ENCODE data around the gene IGSF9B. TPM values are rescaled to one million over a fixed set of nuclear protein-coding genes. Genes with fewer than 3 reads are reported as not detected.

Gene IGSF9B
- total RNA-seq, 3 donors from 2014 or later (not counting 1 experiment from before 2014, with no cell fraction given): 2.2 to 6.1 (median 4.3) TPM

GRCh38 chr11:133907841-133908241 lies 48.9 kb downstream of the IGSF9B start:
- H3K27ac Mint-ChIP-seq: no peak overlapping the region
- TF ChIP-seq CTCF (IDR thresholded peaks at IDR 0.05): no peak
- no peaks in the 10 kb centered on the region for H3K36me3 Mint-ChIP-seq
- WGBS (ENCODE audit: insufficient coverage): 95% methylated on average over 24 of the region's 24 CpGs
- no peaks in the 10 kb centered on the region for H3K9me3 ChIP-seq (ENCODE audit: control insufficient read depth, insufficient read depth, low read length)
- H3K4me1 Mint-ChIP-seq: no peaks in the 10 kb centered on the region
- ATAC-seq: no peak
- no peaks in the 10 kb centered on the region for H3K36me3 ChIP-seq (ENCODE audit: control insufficient read depth, insufficient read depth, low read length)
- H3K4me3 Mint-ChIP-seq: no peak overlapping the region
- H3K27me3 Mint-ChIP-seq (ENCODE audit: low read depth in 2 of 2): no peaks in the 10 kb centered on the region
- no peak overlapping the region for H3K4me3 ChIP-seq (ENCODE audit: low read length)
- no peak for DNase-seq
- no peak overlapping the region for H3K27ac ChIP-seq (ENCODE audit: low read length)
- H3K9me3 Mint-ChIP-seq: no peaks in the 10 kb centered on the region
- H3K27me3 ChIP-seq (ENCODE audit: control insufficient read depth, insufficient read depth, low read length): no peaks in the 10 kb centered on the region
- H3K4me1 ChIP-seq (ENCODE audit: control insufficient read depth, insufficient read depth, low read length): no peaks in the 10 kb centered on the region
- intact Hi-C loops (cut with micrococcal nuclease): no loop called here

- intact Hi-C loops (cut with micrococcal nuclease): no loop called here
- H3K36me3 ChIP-seq (ENCODE audit: control insufficient read depth, insufficient read depth, low read length): no peaks in the 10 kb centered on the region
- no peak for ATAC-seq
- H3K9me3 ChIP-seq (ENCODE audit: control insufficient read depth, insufficient read depth, low read length): no peaks in the 10 kb centered on the region
- H3K27ac ChIP-seq (ENCODE audit: low read length): no peak overlapping the region
- no peaks in the 10 kb centered on the region for H3K27me3 Mint-ChIP-seq (ENCODE audit: low read depth in 2 of 2)
- no peaks in the 10 kb centered on the region for H3K9me3 Mint-ChIP-seq
- no peak for TF ChIP-seq CTCF (IDR thresholded peaks at IDR 0.05)
- WGBS (ENCODE audit: insufficient coverage): 93% methylated on average over 9 of the region's 9 CpGs
- no peak overlapping the region for H3K4me3 ChIP-seq (ENCODE audit: low read length)
- H3K27ac Mint-ChIP-seq: no peak overlapping the region
- H3K4me3 Mint-ChIP-seq: no peak overlapping the region
- no peaks in the 10 kb centered on the region for H3K4me1 Mint-ChIP-seq
- H3K27me3 ChIP-seq (ENCODE audit: control insufficient read depth, insufficient read depth, low read length): no peaks in the 10 kb centered on the region
- H3K36me3 Mint-ChIP-seq: no peaks in the 10 kb centered on the region
- H3K4me1 ChIP-seq (ENCODE audit: control insufficient read depth, insufficient read depth, low read length): no peaks in the 10 kb centered on the region
- DNase-seq: no peak
Observed at GRCh38 chr11:133907216-133907615, 49.6 kb downstream of the IGSF9B start.

DNA sequence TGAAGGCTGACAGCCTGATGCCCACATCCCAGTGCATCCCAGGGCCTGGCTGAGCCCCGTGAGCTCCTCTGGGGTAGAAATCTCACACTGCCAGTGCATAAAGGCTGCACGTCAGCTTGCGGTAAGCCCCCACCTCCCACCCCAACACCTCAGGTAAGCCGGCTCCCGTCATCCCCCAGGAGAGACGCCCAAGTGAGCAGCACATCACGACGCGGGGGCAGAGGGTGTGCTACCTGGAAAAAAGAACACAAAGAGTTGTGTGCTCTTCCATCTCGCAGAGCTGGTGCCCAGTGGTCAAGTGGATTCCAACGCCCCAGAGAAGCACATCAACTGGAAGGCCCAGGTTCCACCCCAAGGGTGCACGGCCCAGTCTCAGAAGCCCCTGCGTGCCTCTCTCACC lies 50.0 kb downstream of the IGSF9B start:
- 89% methylated on average over 13 of the region's 13 CpGs for WGBS (ENCODE audit: insufficient coverage)
- no peaks in the 10 kb centered on the region for H3K36me3 ChIP-seq (ENCODE audit: control insufficient read depth, insufficient read depth, low read length)
- Mint-ChIP-seq H3K4me3 (no peak overlapping the region), H3K27me3 (ENCODE audit: low read depth in 2 of 2) (no peaks in the 10 kb centered on the region), H3K36me3 (no peaks in the 10 kb centered on the region), H3K9me3 (no peaks in the 10 kb centered on the region), H3K27ac (no peak overlapping the region), H3K4me1 (no peaks in the 10 kb centered on the region)
- H3K9me3 ChIP-seq (ENCODE audit: control insufficient read depth, insufficient read depth, low read length): no peaks in the 10 kb centered on the region
- ATAC-seq (no peak), DNase-seq (no peak)
- H3K4me3 ChIP-seq (ENCODE audit: low read length): no peak overlapping the region
- no peaks in the 10 kb centered on the region for H3K4me1 ChIP-seq (ENCODE audit: control insufficient read depth, insufficient read depth, low read length)
- no peak for TF ChIP-seq CTCF (IDR thresholded peaks at IDR 0.05)
- no peak overlapping the region for H3K27ac ChIP-seq (ENCODE audit: low read length)
- no peaks in the 10 kb centered on the region for H3K27me3 ChIP-seq (ENCODE audit: control insufficient read depth, insufficient read depth, low read length)
- intact Hi-C loops (cut with micrococcal nuclease): no loop called here

- Mint-ChIP-seq H3K27me3 (ENCODE audit: low read depth in 2 of 2) (no peaks in the 10 kb centered on the region), H3K4me1 (no peaks in the 10 kb centered on the region), H3K27ac (no peak overlapping the region), H3K9me3 (no peaks in the 10 kb centered on the region), H3K4me3 (no peak overlapping the region), H3K36me3 (no peaks in the 10 kb centered on the region)
- TF ChIP-seq CTCF (IDR thresholded peaks at IDR 0.05): no peak
- Histone ChIP-seq H3K9me3 (ENCODE audit: control insufficient read depth, insufficient read depth, low read length) (no peaks in the 10 kb centered on the region), H3K4me3 (ENCODE audit: low read length) (no peak overlapping the region), H3K36me3 (ENCODE audit: control insufficient read depth, insufficient read depth, low read length) (no peaks in the 10 kb centered on the region), H3K27me3 (ENCODE audit: control insufficient read depth, insufficient read depth, low read length) (no peaks in the 10 kb centered on the region), H3K4me1 (ENCODE audit: control insufficient read depth, insufficient read depth, low read length) (no peaks in the 10 kb centered on the region), H3K27ac (ENCODE audit: low read length) (no peak overlapping the region)
- intact Hi-C loops (cut with micrococcal nuclease): no loop called here
- ATAC-seq (no peak), DNase-seq (no peak)
- WGBS (ENCODE audit: insufficient coverage): 87% methylated on average over 15 of the region's 15 CpGs
Observed at GRCh38 chr11:133906241-133906640, 50.5 kb downstream of the IGSF9B start.
